ENCODE results near the gene BFAR. TPM values are rescaled to one million over a fixed set of nuclear protein-coding genes. Genes with fewer than 3 reads are reported as not detected.

Gene BFAR
- polyA plus RNA-seq, 1 of the 3 experiments (the other 2 are of a cell fraction), result 48.3 TPM

DNA sequence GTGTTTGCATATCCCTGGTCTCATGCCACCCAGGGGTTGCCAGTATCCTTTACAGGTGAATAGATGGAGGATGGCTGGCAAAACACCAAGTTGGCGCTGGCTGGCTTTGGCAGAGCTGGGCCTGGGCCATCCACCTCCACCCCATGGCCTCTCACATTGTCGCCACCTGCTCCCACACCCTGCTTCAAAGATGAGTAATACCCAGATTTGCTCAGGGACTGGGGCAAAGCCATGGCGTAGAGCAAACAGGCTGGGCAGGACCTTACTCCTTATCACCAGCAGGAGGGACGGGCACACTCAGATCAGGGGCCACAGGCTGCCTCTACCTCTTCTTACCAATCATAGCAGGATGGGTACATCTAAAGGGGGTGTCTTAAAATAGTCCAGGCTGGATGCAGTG lies 37.0 kb downstream of the BFAR start:
- POLR2A ChIA-PET, result no interaction called here
- WGBS (ENCODE audit: low lambda C conversion rate), result 90% methylated on average over 4 of the region's 4 CpGs
- CTCF ChIA-PET, result no interaction called here

GRCh38 chr16:14672403-14672971 lies 39.7 kb downstream of the BFAR start:
- no peaks in the 10 kb centered on the region for H4K20me1 ChIP-seq (ENCODE audit: insufficient read depth)
- no peaks in the 10 kb centered on the region for H3K79me2 ChIP-seq (ENCODE audit: insufficient read depth)
- H3K4me1 ChIP-seq (ENCODE audit: control insufficient read depth in 1 of 2, insufficient read depth in 2 of 2, low read depth in 1 of 2, low read length in 1 of 2), result no peaks in the 10 kb centered on the region
- no peak overlapping the region for H3K27ac ChIP-seq (ENCODE audit: low read depth in 2 of 2, low read length in 1 of 2)
- H3K27me3 ChIP-seq (ENCODE audit: insufficient read depth), result no peaks in the 10 kb centered on the region
- H2AFZ ChIP-seq (ENCODE audit: low read depth), result no peak overlapping the region
- no peak overlapping the region for H3K4me3 ChIP-seq (ENCODE audit: low read depth in 2 of 2, low read length in 1 of 2)
- ChIA-PET POLR2A (no interaction called here), CTCF (no interaction called here)
- DNase-seq, result no peak
- no peak overlapping the region for H3K4me2 ChIP-seq
- no peaks in the 10 kb centered on the region for H3F3A ChIP-seq (replicated peaks; ENCODE audit: insufficient read depth)
- H3K36me3 ChIP-seq (replicated peaks in 1 of 2; ENCODE audit: control insufficient read depth in 1 of 2, insufficient read depth in 2 of 2, low read length in 1 of 2), result peaks cover 6 to 8% of the 10 kb centered on the region in 2 experiments
- H3K9me3 ChIP-seq, result no peaks in the 10 kb centered on the region
- H3K9me2 ChIP-seq, result no peaks in the 10 kb centered on the region
- no peak for TF ChIP-seq ELF1 (IDR thresholded peaks at IDR 0.05)
- TF ChIP-seq, protein P1, sequence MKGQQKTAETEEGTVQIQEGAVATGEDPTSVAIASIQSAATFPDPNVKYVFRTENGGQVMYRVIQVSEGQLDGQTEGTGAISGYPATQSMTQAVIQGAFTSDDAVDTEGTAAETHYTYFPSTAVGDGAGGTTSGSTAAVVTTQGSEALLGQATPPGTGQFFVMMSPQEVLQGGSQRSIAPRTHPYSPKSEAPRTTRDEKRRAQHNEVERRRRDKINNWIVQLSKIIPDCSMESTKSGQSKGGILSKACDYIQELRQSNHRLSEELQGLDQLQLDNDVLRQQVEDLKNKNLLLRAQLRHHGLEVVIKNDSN (IDR thresholded peaks at IDR 0.05; ENCODE audit: borderline replicate concordance, low read depth), result 0 out of 2 replicates have a peak, but pooled peaks have one; percentile 18
- 45% methylated on average over 7 of the region's 7 CpGs for WGBS (ENCODE audit: low lambda C conversion rate)
- H3K9ac ChIP-seq, result no peak overlapping the region

More for the DNA sequence above, 37.0 kb downstream of the BFAR start:
- TF ChIP-seq PBX3 (IDR thresholded peaks at IDR 0.05) (no peak), GATA2 (CRISPR knock-in tag; IDR thresholded peaks at IDR 0.05) (no peak)
- H2AFZ ChIP-seq (ENCODE audit: low read depth), result no peak overlapping the region
- no peaks in the 10 kb centered on the region for H3K9me3 ChIP-seq
- no peaks in the 10 kb centered on the region for H3F3A ChIP-seq (replicated peaks; ENCODE audit: insufficient read depth)
- H3K36me3 ChIP-seq (replicated peaks in 1 of 2; ENCODE audit: control insufficient read depth in 1 of 2, insufficient read depth in 2 of 2, low read length in 1 of 2), result peaks cover 15 to 24% of the 10 kb centered on the region in 2 experiments
- no peaks in the 10 kb centered on the region for H3K79me2 ChIP-seq (ENCODE audit: insufficient read depth)
- H3K4me3 ChIP-seq (ENCODE audit: low read depth in 2 of 2, low read length in 1 of 2), result no peak overlapping the region
- no peaks in the 10 kb centered on the region for H3K4me1 ChIP-seq (ENCODE audit: control insufficient read depth in 1 of 2, insufficient read depth in 2 of 2, low read depth in 1 of 2, low read length in 1 of 2)
- no peak overlapping the region for H3K27ac ChIP-seq (ENCODE audit: low read depth in 2 of 2, low read length in 1 of 2)
- no peaks in the 10 kb centered on the region for H4K20me1 ChIP-seq (ENCODE audit: insufficient read depth)
- no peaks in the 10 kb centered on the region for H3K27me3 ChIP-seq (ENCODE audit: insufficient read depth)
- no peak overlapping the region for H3K4me2 ChIP-seq
- DNase-seq, result no peak
- H3K9me2 ChIP-seq, result no peaks in the 10 kb centered on the region
- H3K9ac ChIP-seq, result no peak overlapping the region

- no peak overlapping the region for H2AFZ ChIP-seq (ENCODE audit: low read depth)
- no peak overlapping the region for H3K4me3 ChIP-seq (ENCODE audit: low read depth in 2 of 2, low read length in 1 of 2)
- no peaks in the 10 kb centered on the region for H3F3A ChIP-seq (replicated peaks; ENCODE audit: insufficient read depth)
- TF ChIP-seq SIN3A (IDR thresholded peaks at IDR 0.05; ENCODE audit: borderline replicate concordance, low read depth, low read length), result no peak
- no peak for TF ChIP-seq EZH2phosphoT487 (IDR thresholded peaks at IDR 0.05; ENCODE audit: borderline replicate concordance, low read depth)
- CTCF ChIA-PET, result no interaction called here
- no peaks in the 10 kb centered on the region for H3K4me1 ChIP-seq (ENCODE audit: control insufficient read depth in 1 of 2, insufficient read depth in 2 of 2, low read depth in 1 of 2, low read length in 1 of 2)
- H3K36me3 ChIP-seq (replicated peaks in 1 of 2; ENCODE audit: control insufficient read depth in 1 of 2, insufficient read depth in 2 of 2, low read length in 1 of 2), result no peaks in the 10 kb centered on the region
- H3K27ac ChIP-seq (ENCODE audit: low read depth in 2 of 2, low read length in 1 of 2), result no peak overlapping the region
- no peak for DNase-seq
- 24% methylated on average over 3 of the region's 3 CpGs for WGBS (ENCODE audit: low lambda C conversion rate)
- no peaks in the 10 kb centered on the region for H4K20me1 ChIP-seq (ENCODE audit: insufficient read depth)
- POLR2A ChIA-PET, result no interaction called here
- H3K9me3 ChIP-seq, result no peaks in the 10 kb centered on the region
- H3K4me2 ChIP-seq, result no peak overlapping the region
- no peaks in the 10 kb centered on the region for H3K79me2 ChIP-seq (ENCODE audit: insufficient read depth)
- no peak overlapping the region for H3K9ac ChIP-seq
- H3K9me2 ChIP-seq, result no peaks in the 10 kb centered on the region
- no peaks in the 10 kb centered on the region; the same call in 1 of the 2 replicates for H3K27me3 ChIP-seq (ENCODE audit: insufficient read depth)
Measured at GRCh38 chr16:14676633-14677032, 43.9 kb downstream of the BFAR start.
